Trophoblast cell (in vitro differentiated cells and primary cell): ENCODE data around the gene RPL22L1.
"Not testable (repeated sequence)": the region's sequence is repeated elsewhere in the genome, so short reads cannot be mapped to it uniquely, and the experiment has no call there.

Experiments used
- DNase-seq, 2 donors: peaks; one replicate each; pipeline ENCODE4 v3.0.0-alpha.2; 2016
- H2AFZ ChIP-seq: 2 replicates; pipeline ENCODE4 v1.6.1; 2013; ENCODE audit warnings: low read length, moderate library complexity, mild to moderate bottlenecking; ENCODE audit not compliant: insufficient read depth, poor library complexity
- H2AK5ac ChIP-seq: 2 replicates; pipeline ENCODE4 v1.6.1; 2013; ENCODE audit warnings: mild to moderate bottlenecking, low read length
- H2BK120ac ChIP-seq: 2 replicates; pipeline ENCODE4 v1.6.1; 2013; ENCODE audit warnings: low read length, mild to moderate bottlenecking, moderate library complexity; ENCODE audit not compliant: insufficient read depth, poor library complexity
- H2BK12ac ChIP-seq: 2 replicates; pipeline ENCODE4 v1.6.1; 2013; ENCODE audit warnings: mild to moderate bottlenecking, low read length, moderate library complexity
- H2BK5ac ChIP-seq: 2 replicates; pipeline ENCODE4 v1.6.1; 2013; ENCODE audit warnings: low read length, low read depth, moderate library complexity, mild to moderate bottlenecking; ENCODE audit not compliant: poor library complexity
- H3K14ac ChIP-seq: 2 replicates; pipeline ENCODE4 v1.6.1; 2013; ENCODE audit warnings: mild to moderate bottlenecking, low read length
- H3K18ac ChIP-seq: 2 replicates; pipeline ENCODE4 v1.6.1; 2013; ENCODE audit warnings: mild to moderate bottlenecking, low read length
- H3K23ac ChIP-seq: 2 replicates; pipeline ENCODE4 v1.6.1; 2013; ENCODE audit warnings: low read length
- H3K27ac ChIP-seq: 2 replicates; pipeline ENCODE4 v1.5.1; 2013; ENCODE audit warnings: low read depth, mild to moderate bottlenecking, inconsistent platforms, low read length, moderate library complexity
- H3K27me3 ChIP-seq: 2 replicates; pipeline ENCODE4 v1.6.1; 2013; ENCODE audit warnings: inconsistent platforms, mild to moderate bottlenecking, low read length, moderate library complexity; ENCODE audit not compliant: insufficient read depth
- H3K36me3 ChIP-seq, 2 experiments: 1 replicate in 1 of 2; 2 replicates in 1 of 2; pipeline ENCODE4 v1.6.1; 2013; ENCODE audit warnings: low read length in 2 of 2, mild to moderate bottlenecking in 2 of 2, moderate library complexity in 1 of 2; ENCODE audit not compliant: insufficient read depth in 2 of 2, control insufficient read depth in 1 of 2
- H3K4ac ChIP-seq: 2 replicates; pipeline ENCODE4 v1.6.1; 2013; ENCODE audit warnings: low read depth, mild to moderate bottlenecking, low read length, moderate library complexity
- H3K4me1 ChIP-seq, 2 experiments: 1 replicate in 1 of 2; 2 replicates in 1 of 2; pipeline ENCODE4 v1.6.1; 2013; ENCODE audit warnings: low read length in 2 of 2, mild to moderate bottlenecking in 2 of 2, moderate library complexity in 1 of 2; ENCODE audit not compliant: insufficient read depth in 2 of 2, control insufficient read depth in 1 of 2
- H3K4me2 ChIP-seq: 2 replicates; pipeline ENCODE4 v1.6.1; 2013; ENCODE audit warnings: inconsistent platforms, mild to moderate bottlenecking, low read length, moderate library complexity
- H3K4me3 ChIP-seq: 2 replicates; pipeline ENCODE4 v1.5.1; 2013; ENCODE audit warnings: mild to moderate bottlenecking, low read depth, low read length, inconsistent platforms
- H3K79me1 ChIP-seq: one replicate; pipeline ENCODE4 v1.6.1; 2013; ENCODE audit warnings: low read length
- H3K79me2 ChIP-seq: 2 replicates; pipeline ENCODE4 v1.6.1; 2013; ENCODE audit warnings: low read length, mild to moderate bottlenecking; ENCODE audit not compliant: control insufficient read depth, insufficient read depth, poor library complexity
- H3K9ac ChIP-seq: 2 replicates; pipeline ENCODE4 v1.6.1; 2013; ENCODE audit warnings: mild to moderate bottlenecking, low read length
- H3K9me3 ChIP-seq: 2 replicates; pipeline ENCODE4 v1.6.1; 2013; ENCODE audit warnings: low read depth, mild to moderate bottlenecking, control low read depth, inconsistent platforms, low read length; ENCODE audit not compliant: insufficient read depth
- H4K12ac ChIP-seq: 2 replicates; pipeline ENCODE4 v1.6.1; 2013; ENCODE audit warnings: low read depth, mild to moderate bottlenecking, low read length, moderate library complexity
- H4K8ac ChIP-seq: 2 replicates; pipeline ENCODE4 v1.6.1; 2013; ENCODE audit warnings: low read depth, mild to moderate bottlenecking, low read length, moderate library complexity
- H4K91ac ChIP-seq: one replicate; pipeline ENCODE4 v1.6.1; 2013; ENCODE audit warnings: low read depth, mild to moderate bottlenecking, low read length, moderate library complexity
- WGBS: extraction: QIAGEN DNeasy Blood & Tissue Kit; methylation state at CpG from one replicate; pipeline ENCODE4 v1.1.7; 2013; ENCODE audit warnings: missing lambda C conversion rate; ENCODE audit not compliant: insufficient read length, insufficient coverage; ENCODE audit errors: extremely low coverage; 5-methylcytosine and 5-hydroxymethylcytosine counted together

The RPL22L1 gene

GRCh38 chr3:170893895-170894294 lies 23.9 kb upstream of the RPL22L1 start:
- no peaks in the 10 kb centered on the region for H3K36me3 ChIP-seq
- no peaks in the 10 kb centered on the region for H3K79me1 ChIP-seq

GRCh38 chr3:170889630-170890029 lies 19.6 kb upstream of the RPL22L1 start:
- no peak overlapping the region for H2BK120ac ChIP-seq
- H3K9me3 ChIP-seq: no peaks in the 10 kb centered on the region
- no peak overlapping the region for H2AFZ ChIP-seq
- no peak overlapping the region for H3K18ac ChIP-seq
- no peak overlapping the region for H2BK12ac ChIP-seq
- H3K27me3 ChIP-seq: no peaks in the 10 kb centered on the region
- H2AK5ac ChIP-seq: no peak overlapping the region
- H3K9ac ChIP-seq: no peak overlapping the region
- no peak overlapping the region for H3K27ac ChIP-seq
- no peak overlapping the region for H2BK5ac ChIP-seq
- H3K79me2 ChIP-seq: no peaks in the 10 kb centered on the region
- no peak for DNase-seq
- H4K8ac ChIP-seq: no peak overlapping the region
- no peak overlapping the region for H3K14ac ChIP-seq
- no peak overlapping the region for H3K4ac ChIP-seq
- no CpG with 5 or more reads among the region's 1 CpG for WGBS
- no peak overlapping the region for H3K23ac ChIP-seq
- no peaks in the 10 kb centered on the region for H3K36me3 ChIP-seq
- H3K79me1 ChIP-seq: no peaks in the 10 kb centered on the region
- H4K91ac ChIP-seq: no peak overlapping the region
- no peaks in the 10 kb centered on the region for H3K4me1 ChIP-seq
- H3K4me2 ChIP-seq: no peak overlapping the region
- no peak overlapping the region for H4K12ac ChIP-seq
- H3K4me3 ChIP-seq: no peak overlapping the region

More at GRCh38 chr3:170893895-170894294, 23.9 kb upstream of the RPL22L1 start:
- no peak overlapping the region for H2BK12ac ChIP-seq
- no peak overlapping the region for H3K23ac ChIP-seq
- no peak overlapping the region for H2AK5ac ChIP-seq
- H3K9me3 ChIP-seq: peaks cover 2% of the 10 kb centered on the region
- no peak overlapping the region for H3K27ac ChIP-seq
- H2BK5ac ChIP-seq: no peak overlapping the region
- H2BK120ac ChIP-seq: no peak overlapping the region
- H3K4ac ChIP-seq: no peak overlapping the region
- no peak overlapping the region for H4K8ac ChIP-seq
- H3K18ac ChIP-seq: no peak overlapping the region
- no peaks in the 10 kb centered on the region for H3K79me2 ChIP-seq
- H3K4me1 ChIP-seq: no peaks in the 10 kb centered on the region
- no peak overlapping the region for H4K12ac ChIP-seq
- H3K27me3 ChIP-seq: no peaks in the 10 kb centered on the region
- H3K14ac ChIP-seq: no peak overlapping the region
- no peak overlapping the region for H3K9ac ChIP-seq
- no peak overlapping the region for H4K91ac ChIP-seq
- no CpG with 5 or more reads among the region's 8 CpGs for WGBS
- no peak overlapping the region for H3K4me3 ChIP-seq
- H2AFZ ChIP-seq: no peak overlapping the region
- H3K4me2 ChIP-seq: no peak overlapping the region
- DNase-seq: no peak

DNA sequence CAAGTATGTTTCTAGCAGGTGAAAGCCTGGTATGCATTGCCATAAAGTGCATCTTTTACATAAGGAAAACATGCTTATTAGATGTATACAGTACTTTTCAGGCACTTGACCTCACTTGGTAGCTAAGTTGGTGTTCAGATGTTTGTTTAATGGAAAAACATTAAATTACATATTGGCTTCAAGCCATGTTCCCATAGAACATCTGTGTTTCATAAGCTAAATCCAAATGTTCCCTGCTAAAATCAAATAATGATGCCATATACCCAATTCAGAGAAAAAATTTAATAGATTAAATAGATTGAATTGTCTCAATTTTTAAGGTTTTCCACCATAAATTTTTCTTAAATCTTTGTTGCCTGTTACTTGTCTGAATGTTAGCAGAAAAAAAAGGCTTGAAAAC lies 19.1 kb upstream of the RPL22L1 start:
- Histone ChIP-seq H2AK5ac (no peak overlapping the region), H2BK120ac (no peak overlapping the region), H3K4ac (no peak overlapping the region), H3K9me3 (no peaks in the 10 kb centered on the region), H3K4me3 (no peak overlapping the region), H4K8ac (no peak overlapping the region), H3K4me1 (no peaks in the 10 kb centered on the region), H4K91ac (no peak overlapping the region), H3K36me3 (no peaks in the 10 kb centered on the region), H3K27me3 (no peaks in the 10 kb centered on the region), H3K18ac (no peak overlapping the region), H2BK5ac (no peak overlapping the region), H4K12ac (no peak overlapping the region), H3K79me1 (no peaks in the 10 kb centered on the region), H3K79me2 (no peaks in the 10 kb centered on the region), H2AFZ (no peak overlapping the region), H3K9ac (no peak overlapping the region), H3K27ac (no peak overlapping the region), H3K23ac (no peak overlapping the region), H3K4me2 (no peak overlapping the region), H3K14ac (no peak overlapping the region), H2BK12ac (no peak overlapping the region)
- DNase-seq: no peak

DNA sequence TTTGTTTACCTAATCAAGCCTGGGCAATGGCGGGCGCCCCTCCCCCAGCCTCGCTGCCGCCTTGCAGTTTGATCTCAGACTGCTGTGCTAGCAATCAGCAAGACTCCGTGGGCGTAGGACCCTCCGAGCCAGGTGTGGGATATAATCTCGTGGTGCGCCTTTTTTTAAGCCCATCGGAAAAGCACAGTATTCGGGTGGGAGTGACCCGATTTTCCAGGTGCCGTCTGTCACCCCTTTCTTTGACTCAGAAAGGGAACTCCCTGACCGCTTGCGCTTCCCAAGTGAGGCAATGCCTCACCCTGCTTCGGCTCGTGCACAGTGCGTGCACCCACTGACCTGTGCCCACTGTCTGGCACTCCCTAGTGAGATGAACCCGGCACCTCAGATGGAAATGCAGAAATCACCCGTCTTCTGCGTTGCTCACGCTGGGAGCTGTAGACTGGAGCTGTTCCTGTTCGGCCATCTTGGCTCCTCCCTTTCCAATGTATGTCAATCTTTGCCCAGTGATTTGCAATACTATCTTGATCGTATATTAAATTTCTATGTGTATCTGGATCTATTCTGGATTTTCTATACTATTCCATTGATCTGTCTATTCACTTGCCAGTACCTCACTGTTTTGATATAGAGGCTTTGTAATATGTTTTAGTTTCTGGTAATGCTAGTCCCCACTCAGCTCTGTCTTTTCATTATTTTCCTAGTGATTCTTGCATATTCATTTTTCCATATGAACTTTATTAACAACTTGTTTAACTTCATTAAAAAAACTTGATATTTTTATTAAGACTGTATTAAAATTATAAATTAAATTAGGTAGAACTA lies 14.3 kb upstream of the RPL22L1 start:
- H2AK5ac ChIP-seq, DNase-seq: not testable (repeated sequence)

More for the DNA sequence above, 14.3 kb upstream of the RPL22L1 start:
- H3K79me1 ChIP-seq, H3K9ac ChIP-seq, H3K23ac ChIP-seq, H2BK12ac ChIP-seq, H3K14ac ChIP-seq, H3K36me3 ChIP-seq, H3K4ac ChIP-seq, H4K8ac ChIP-seq, H3K27me3 ChIP-seq, H2BK5ac ChIP-seq, H3K4me2 ChIP-seq, H3K79me2 ChIP-seq, H3K18ac ChIP-seq, H3K27ac ChIP-seq, H4K91ac ChIP-seq, H3K9me3 ChIP-seq, H2BK120ac ChIP-seq, H2AFZ ChIP-seq, H3K4me1 ChIP-seq, H4K12ac ChIP-seq, H3K4me3 ChIP-seq: not testable (repeated sequence)
- WGBS: no CpG with 5 or more reads among the region's 24 CpGs
